MM.1S (cell line): Measurements from ENCODE around the gene MAST3.

Experiments
- DNase-seq: peaks from one replicate; pipeline ENCODE4 v3.0.0-alpha.2; 2015
- H2AFZ ChIP-seq: fragments of 300-600 bp; sonication (generic); 2 replicates; pipeline ENCODE4 v1.6.0; 2016; ENCODE audit warnings: antibody characterized with exemption, low read length
- H3F3A ChIP-seq: fragments of 300-600 bp; sonication (generic); 2 replicates; pipeline ENCODE4 v1.6.1; 2016; ENCODE audit warnings: mild to moderate bottlenecking, antibody characterized with exemption, low read length, moderate library complexity, mixed read lengths; ENCODE audit not compliant: insufficient read depth
- H3K27ac ChIP-seq: fragments of 300-600 bp; sonication (generic); 2 replicates; pipeline ENCODE4 v1.5.1; 2016; ENCODE audit warnings: mild to moderate bottlenecking, low read length
- H3K27me3 ChIP-seq: fragments of 300-600 bp; sonication (generic); replicated peaks from 2 replicates; pipeline ENCODE4 v1.6.0; 2016; ENCODE audit warnings: low read length; ENCODE audit not compliant: insufficient read depth
- H3K36me3 ChIP-seq: fragments of 300-600 bp; sonication (generic); replicated peaks from 2 replicates; pipeline ENCODE4 v1.6.1; 2016; ENCODE audit warnings: mild to moderate bottlenecking, low read length, mixed read lengths; ENCODE audit not compliant: insufficient read depth
- H3K4me1 ChIP-seq: fragments of 300-600 bp; sonication (generic); 2 replicates; pipeline ENCODE4 v1.6.1; 2016; ENCODE audit warnings: low read length, mixed read lengths
- H3K4me2 ChIP-seq: fragments of 300-600 bp; sonication (generic); 2 replicates; pipeline ENCODE4 v1.6.0; 2016; ENCODE audit warnings: low read depth, low read length
- H3K4me3 ChIP-seq: fragments of 300-600 bp; sonication (generic); 2 replicates; pipeline ENCODE4 v1.5.1; 2016; ENCODE audit warnings: low read length, mixed read lengths
- H3K79me2 ChIP-seq: fragments of 300-600 bp; sonication (generic); 2 replicates; pipeline ENCODE4 v1.6.1; 2016; ENCODE audit warnings: mixed run types, low read length, mixed read lengths
- H3K9ac ChIP-seq: fragments of 300-600 bp; sonication (generic); 2 replicates; pipeline ENCODE4 v1.6.1; 2016; ENCODE audit warnings: low read length, mixed read lengths
- H3K9me2 ChIP-seq: fragments of 300-600 bp; sonication (generic); replicated peaks from 2 replicates; pipeline ENCODE4 v1.6.1; 2016; ENCODE audit warnings: mild to moderate bottlenecking, low read length, mixed read lengths; ENCODE audit not compliant: insufficient read depth
- H3K9me3 ChIP-seq: fragments of 300-600 bp; sonication (generic); replicated peaks from 2 replicates; pipeline ENCODE4 v1.6.1; 2016; ENCODE audit warnings: mild to moderate bottlenecking, low read length, mixed read lengths; ENCODE audit not compliant: insufficient read depth
- H4K20me1 ChIP-seq: fragments of 300-600 bp; sonication (generic); 2 replicates; pipeline ENCODE4 v1.6.1; 2016; ENCODE audit warnings: mild to moderate bottlenecking, low read length, moderate library complexity, mixed read lengths; ENCODE audit not compliant: insufficient read depth
- CTCF ChIP-seq: fragments of 300-600 bp; sonication (generic); IDR thresholded peaks from 2 replicates; pipeline ENCODE4 v1.5.1; 2016; ENCODE audit warnings: antibody characterized with exemption, low read length, mixed read lengths
- EZH2 ChIP-seq: fragments of 300-600 bp; sonication (generic); optimal IDR thresholded peaks from 2 replicates; pipeline ENCODE3; 2017; ENCODE audit warnings: low read depth, mild to moderate bottlenecking, antibody characterized with exemption, low read length, mixed read lengths
- EZH2phosphoT487 ChIP-seq: fragments of 300-600 bp; sonication (generic); IDR thresholded peaks from 2 replicates; pipeline ENCODE4 v1.6.1; 2018; ENCODE audit warnings: antibody characterized with exemption, low read length

MAST3 gene

GRCh38 chr19:18060472-18060871, 37.1 kb upstream of the MAST3 start:
- Histone ChIP-seq H3K4me2 (no peak overlapping the region), H3K9ac (no peak overlapping the region), H2AFZ (no peak overlapping the region), H4K20me1 (no peaks in the 10 kb centered on the region), H3K27ac (no peak overlapping the region), H3K4me1 (0 out of 2 replicates have a peak, but pooled peaks cover 2% of the 10 kb centered on the region), H3K36me3 (no peaks in the 10 kb centered on the region), H3F3A (no peaks in the 10 kb centered on the region), H3K9me3 (no peaks in the 10 kb centered on the region), H3K27me3 (peaks cover 20% of the 10 kb centered on the region), H3K9me2 (no peaks in the 10 kb centered on the region), H3K79me2 (no peaks in the 10 kb centered on the region), H3K4me3 (no peak overlapping the region)
- no peak for DNase-seq
- TF ChIP-seq CTCF (no peak), EZH2 (no peak), EZH2phosphoT487 (no peak)

- Histone ChIP-seq H3K27ac (no peak overlapping the region), H3K9ac (no peak overlapping the region), H3K27me3 (peaks cover 7% of the 10 kb centered on the region), H2AFZ (no peak overlapping the region), H4K20me1 (no peaks in the 10 kb centered on the region), H3K4me3 (no peak overlapping the region), H3K79me2 (no peaks in the 10 kb centered on the region), H3K36me3 (no peaks in the 10 kb centered on the region), H3K4me1 (0 out of 2 replicates have a peak, but pooled peaks cover 2% of the 10 kb centered on the region), H3K9me2 (no peaks in the 10 kb centered on the region), H3K4me2 (no peak overlapping the region), H3F3A (no peaks in the 10 kb centered on the region), H3K9me3 (no peaks in the 10 kb centered on the region)
- DNase-seq = no peak
- TF ChIP-seq EZH2 (no peak), CTCF (no peak), EZH2phosphoT487 (no peak)
Observed at GRCh38 chr19:18062028-18062427, 35.5 kb upstream of the MAST3 start.

GRCh38 chr19:18063463-18063862, 34.1 kb upstream of the MAST3 start:
- Histone ChIP-seq H3K9me2 (no peaks in the 10 kb centered on the region), H3K27me3 (no peaks in the 10 kb centered on the region), H4K20me1 (no peaks in the 10 kb centered on the region), H2AFZ (no peak overlapping the region), H3K4me1 (no peaks in the 10 kb centered on the region), H3F3A (no peaks in the 10 kb centered on the region), H3K4me3 (no peak overlapping the region), H3K79me2 (no peaks in the 10 kb centered on the region), H3K9me3 (no peaks in the 10 kb centered on the region), H3K36me3 (no peaks in the 10 kb centered on the region), H3K27ac (no peak overlapping the region), H3K9ac (no peak overlapping the region), H3K4me2 (no peak overlapping the region)
- no peak for TF ChIP-seq EZH2
- TF ChIP-seq EZH2phosphoT487 = no peak
- TF ChIP-seq CTCF = no peak
- no peak for DNase-seq

- H3K9ac ChIP-seq = no peak overlapping the region
- no peak for DNase-seq
- no peak overlapping the region for H3K4me2 ChIP-seq
- no peaks in the 10 kb centered on the region for H3F3A ChIP-seq
- H3K27ac ChIP-seq = no peak overlapping the region
- no peak overlapping the region for H2AFZ ChIP-seq
- H3K27me3 ChIP-seq = no peaks in the 10 kb centered on the region
- H3K9me3 ChIP-seq = no peaks in the 10 kb centered on the region
- H3K36me3 ChIP-seq = no peaks in the 10 kb centered on the region
- TF ChIP-seq CTCF = no peak
- no peak for TF ChIP-seq EZH2
- TF ChIP-seq EZH2phosphoT487 = no peak
- H3K79me2 ChIP-seq = no peaks in the 10 kb centered on the region
- H3K4me1 ChIP-seq = no peaks in the 10 kb centered on the region
- no peaks in the 10 kb centered on the region for H4K20me1 ChIP-seq
- no peak overlapping the region for H3K4me3 ChIP-seq
- no peaks in the 10 kb centered on the region for H3K9me2 ChIP-seq
Observed at GRCh38 chr19:18065173-18065495, 32.4 kb upstream of the MAST3 start.
